Myocyte (in vitro differentiated cells): Measurements from ENCODE around the gene CARNS1. TPM values are rescaled to one million over a fixed set of nuclear protein-coding genes. Genes with fewer than 3 reads are reported as not detected.
"Not testable (repeated sequence)": the region's sequence is repeated elsewhere in the genome, so short reads cannot be mapped to it uniquely, and the experiment has no call there.

Experiments
- DNase-seq: peaks from one replicate; pipeline ENCODE4 v3.0.0-alpha.2; 2012; ENCODE audit warnings: low read depth
- total RNA-seq: library from RNA; depleted of rRNA; stranded (reverse); fragments of >200 nt; gene quantifications from 2 replicates; pipeline ENCODE4 v1.2.3, GENCODE V29; 2014

Gene CARNS1
- total RNA-seq, 1 donor from 2014 or later, result 49.7 TPM

- not testable (repeated sequence) for DNase-seq
Observed at GRCh38 chr11:67427364-67427859, 11.9 kb downstream of the CARNS1 start.

GRCh38 chr11:67428052-67429001 is 12.8 kb downstream of the CARNS1 start, which contains the start of gene RPS6KB2:
Gene RPS6KB2 (plus strand): TSS chr11:67428494. CDS start chr11:67428546, 52 bp downstream.
- peak; percentile 98 for DNase-seq

GRCh38 chr11:67429038-67429668 is 13.7 kb downstream of the CARNS1 start:
- no peak for DNase-seq

GRCh38 chr11:67429722-67430121 is 14.2 kb downstream of the CARNS1 start:
- no peak for DNase-seq

GRCh38 chr11:67431346-67432249 is 16.1 kb downstream of the CARNS1 start:
- no peak for DNase-seq

- DNase-seq, result no peak
Observed at GRCh38 chr11:67432655-67433349, 17.3 kb downstream of the CARNS1 start.

- DNase-seq, result no peak
Observed at GRCh38 chr11:67433536-67434394, 18.3 kb downstream of the CARNS1 start.

GRCh38 chr11:67434395-67434881 is 19.0 kb downstream of the CARNS1 start:
- no peak for DNase-seq

- peak; percentile 82 for DNase-seq
Observed at GRCh38 chr11:67435031-67435726, 19.7 kb downstream of the CARNS1 start.

GRCh38 chr11:67435727-67436458 is 20.4 kb downstream of the CARNS1 start:
- DNase-seq, result no peak

- DNase-seq, result peak; percentile 83
Observed at GRCh38 chr11:67436459-67437081, 21.1 kb downstream of the CARNS1 start.

- DNase-seq, result no peak
Observed at GRCh38 chr11:67437082-67437808, 21.8 kb downstream of the CARNS1 start, which contains the start of gene PTPRCAP. Gene PTPRCAP (minus strand): TSS chr11:67437682. CDS start chr11:67437619, 63 bp downstream.

GRCh38 chr11:67437809-67438157 is 22.3 kb downstream of the CARNS1 start:
- DNase-seq, result no peak

- DNase-seq, result no peak
Observed at GRCh38 chr11:67438158-67438902, 22.9 kb downstream of the CARNS1 start.

- DNase-seq, result peak; percentile 96
Observed at GRCh38 chr11:67439321-67440228, 24.1 kb downstream of the CARNS1 start.
